ENCODE data around the gene NOS3.

DNA sequence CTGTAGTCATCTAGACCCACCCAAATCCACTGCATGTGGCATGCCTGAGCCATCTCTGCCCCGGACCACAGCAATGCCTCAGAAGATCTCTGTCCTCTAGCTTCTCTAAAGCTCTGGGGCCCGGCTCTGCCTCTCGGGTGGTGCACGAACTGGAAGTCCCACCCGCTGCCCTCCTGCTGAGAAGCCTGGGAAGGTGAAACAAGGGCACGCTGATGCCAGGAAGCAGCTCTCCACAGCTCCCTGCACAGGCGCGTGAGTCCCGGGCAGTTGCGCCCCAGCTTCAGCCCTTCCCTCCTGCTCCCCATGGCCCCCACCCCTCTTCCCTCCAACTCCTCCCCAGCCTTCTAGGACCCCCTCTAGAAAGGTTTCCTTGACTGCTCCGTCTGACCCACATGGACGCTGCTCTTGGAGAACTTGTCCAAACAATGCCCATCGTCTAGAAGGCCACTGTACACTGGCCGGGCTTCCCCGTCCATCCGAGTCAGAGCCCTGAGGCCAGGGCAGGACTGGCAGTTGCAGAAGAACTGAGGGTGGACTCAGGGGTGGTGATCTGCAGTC lies 25.5 kb upstream of the NOS3 start:
- TF ChIP-seq POLR2AphosphoS5 (IDR thresholded peaks at IDR 0.05; ENCODE audit: low read depth) (no peak), ZNF114 (CRISPR knock-in tag; IDR thresholded peaks at IDR 0.05) (no peak), EZH2phosphoT487 (IDR thresholded peaks at IDR 0.05; ENCODE audit: unreplicated experiment) (no peak), EZH2 (IDR thresholded peaks at IDR 0.05; ENCODE audit: low read depth, unreplicated experiment) (no peak), NANOG (IDR thresholded peaks at IDR 0.05; ENCODE audit: borderline replicate concordance) (no peak), CREB1 (CRISPR knock-in tag; IDR thresholded peaks at IDR 0.05; ENCODE audit: low read depth) (no peak), JUNB (IDR thresholded peaks at IDR 0.05; ENCODE audit: unreplicated experiment) (no peak), ZNF331 (CRISPR knock-in tag; IDR thresholded peaks at IDR 0.05; ENCODE audit: low read depth) (no peak), STAT1 (IDR thresholded peaks at IDR 0.05; ENCODE audit: unreplicated experiment) (no peak)
- TF ChIP-seq, protein P1, sequence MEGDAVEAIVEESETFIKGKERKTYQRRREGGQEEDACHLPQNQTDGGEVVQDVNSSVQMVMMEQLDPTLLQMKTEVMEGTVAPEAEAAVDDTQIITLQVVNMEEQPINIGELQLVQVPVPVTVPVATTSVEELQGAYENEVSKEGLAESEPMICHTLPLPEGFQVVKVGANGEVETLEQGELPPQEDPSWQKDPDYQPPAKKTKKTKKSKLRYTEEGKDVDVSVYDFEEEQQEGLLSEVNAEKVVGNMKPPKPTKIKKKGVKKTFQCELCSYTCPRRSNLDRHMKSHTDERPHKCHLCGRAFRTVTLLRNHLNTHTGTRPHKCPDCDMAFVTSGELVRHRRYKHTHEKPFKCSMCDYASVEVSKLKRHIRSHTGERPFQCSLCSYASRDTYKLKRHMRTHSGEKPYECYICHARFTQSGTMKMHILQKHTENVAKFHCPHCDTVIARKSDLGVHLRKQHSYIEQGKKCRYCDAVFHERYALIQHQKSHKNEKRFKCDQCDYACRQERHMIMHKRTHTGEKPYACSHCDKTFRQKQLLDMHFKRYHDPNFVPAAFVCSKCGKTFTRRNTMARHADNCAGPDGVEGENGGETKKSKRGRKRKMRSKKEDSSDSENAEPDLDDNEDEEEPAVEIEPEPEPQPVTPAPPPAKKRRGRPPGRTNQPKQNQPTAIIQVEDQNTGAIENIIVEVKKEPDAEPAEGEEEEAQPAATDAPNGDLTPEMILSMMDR (conservative IDR thresholded peaks at IDR 0.05; ENCODE audit: low read depth in 2 of 2) = no peak
- TF ChIP-seq, protein P2, sequence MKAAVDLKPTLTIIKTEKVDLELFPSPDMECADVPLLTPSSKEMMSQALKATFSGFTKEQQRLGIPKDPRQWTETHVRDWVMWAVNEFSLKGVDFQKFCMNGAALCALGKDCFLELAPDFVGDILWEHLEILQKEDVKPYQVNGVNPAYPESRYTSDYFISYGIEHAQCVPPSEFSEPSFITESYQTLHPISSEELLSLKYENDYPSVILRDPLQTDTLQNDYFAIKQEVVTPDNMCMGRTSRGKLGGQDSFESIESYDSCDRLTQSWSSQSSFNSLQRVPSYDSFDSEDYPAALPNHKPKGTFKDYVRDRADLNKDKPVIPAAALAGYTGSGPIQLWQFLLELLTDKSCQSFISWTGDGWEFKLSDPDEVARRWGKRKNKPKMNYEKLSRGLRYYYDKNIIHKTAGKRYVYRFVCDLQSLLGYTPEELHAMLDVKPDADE (IDR thresholded peaks at IDR 0.05) = no peak
- TF ChIP-seq, protein P3, sequence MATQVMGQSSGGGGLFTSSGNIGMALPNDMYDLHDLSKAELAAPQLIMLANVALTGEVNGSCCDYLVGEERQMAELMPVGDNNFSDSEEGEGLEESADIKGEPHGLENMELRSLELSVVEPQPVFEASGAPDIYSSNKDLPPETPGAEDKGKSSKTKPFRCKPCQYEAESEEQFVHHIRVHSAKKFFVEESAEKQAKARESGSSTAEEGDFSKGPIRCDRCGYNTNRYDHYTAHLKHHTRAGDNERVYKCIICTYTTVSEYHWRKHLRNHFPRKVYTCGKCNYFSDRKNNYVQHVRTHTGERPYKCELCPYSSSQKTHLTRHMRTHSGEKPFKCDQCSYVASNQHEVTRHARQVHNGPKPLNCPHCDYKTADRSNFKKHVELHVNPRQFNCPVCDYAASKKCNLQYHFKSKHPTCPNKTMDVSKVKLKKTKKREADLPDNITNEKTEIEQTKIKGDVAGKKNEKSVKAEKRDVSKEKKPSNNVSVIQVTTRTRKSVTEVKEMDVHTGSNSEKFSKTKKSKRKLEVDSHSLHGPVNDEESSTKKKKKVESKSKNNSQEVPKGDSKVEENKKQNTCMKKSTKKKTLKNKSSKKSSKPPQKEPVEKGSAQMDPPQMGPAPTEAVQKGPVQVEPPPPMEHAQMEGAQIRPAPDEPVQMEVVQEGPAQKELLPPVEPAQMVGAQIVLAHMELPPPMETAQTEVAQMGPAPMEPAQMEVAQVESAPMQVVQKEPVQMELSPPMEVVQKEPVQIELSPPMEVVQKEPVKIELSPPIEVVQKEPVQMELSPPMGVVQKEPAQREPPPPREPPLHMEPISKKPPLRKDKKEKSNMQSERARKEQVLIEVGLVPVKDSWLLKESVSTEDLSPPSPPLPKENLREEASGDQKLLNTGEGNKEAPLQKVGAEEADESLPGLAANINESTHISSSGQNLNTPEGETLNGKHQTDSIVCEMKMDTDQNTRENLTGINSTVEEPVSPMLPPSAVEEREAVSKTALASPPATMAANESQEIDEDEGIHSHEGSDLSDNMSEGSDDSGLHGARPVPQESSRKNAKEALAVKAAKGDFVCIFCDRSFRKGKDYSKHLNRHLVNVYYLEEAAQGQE (IDR thresholded peaks at IDR 0.05; ENCODE audit: unreplicated experiment) = no peak
- TF ChIP-seq, protein P4, sequence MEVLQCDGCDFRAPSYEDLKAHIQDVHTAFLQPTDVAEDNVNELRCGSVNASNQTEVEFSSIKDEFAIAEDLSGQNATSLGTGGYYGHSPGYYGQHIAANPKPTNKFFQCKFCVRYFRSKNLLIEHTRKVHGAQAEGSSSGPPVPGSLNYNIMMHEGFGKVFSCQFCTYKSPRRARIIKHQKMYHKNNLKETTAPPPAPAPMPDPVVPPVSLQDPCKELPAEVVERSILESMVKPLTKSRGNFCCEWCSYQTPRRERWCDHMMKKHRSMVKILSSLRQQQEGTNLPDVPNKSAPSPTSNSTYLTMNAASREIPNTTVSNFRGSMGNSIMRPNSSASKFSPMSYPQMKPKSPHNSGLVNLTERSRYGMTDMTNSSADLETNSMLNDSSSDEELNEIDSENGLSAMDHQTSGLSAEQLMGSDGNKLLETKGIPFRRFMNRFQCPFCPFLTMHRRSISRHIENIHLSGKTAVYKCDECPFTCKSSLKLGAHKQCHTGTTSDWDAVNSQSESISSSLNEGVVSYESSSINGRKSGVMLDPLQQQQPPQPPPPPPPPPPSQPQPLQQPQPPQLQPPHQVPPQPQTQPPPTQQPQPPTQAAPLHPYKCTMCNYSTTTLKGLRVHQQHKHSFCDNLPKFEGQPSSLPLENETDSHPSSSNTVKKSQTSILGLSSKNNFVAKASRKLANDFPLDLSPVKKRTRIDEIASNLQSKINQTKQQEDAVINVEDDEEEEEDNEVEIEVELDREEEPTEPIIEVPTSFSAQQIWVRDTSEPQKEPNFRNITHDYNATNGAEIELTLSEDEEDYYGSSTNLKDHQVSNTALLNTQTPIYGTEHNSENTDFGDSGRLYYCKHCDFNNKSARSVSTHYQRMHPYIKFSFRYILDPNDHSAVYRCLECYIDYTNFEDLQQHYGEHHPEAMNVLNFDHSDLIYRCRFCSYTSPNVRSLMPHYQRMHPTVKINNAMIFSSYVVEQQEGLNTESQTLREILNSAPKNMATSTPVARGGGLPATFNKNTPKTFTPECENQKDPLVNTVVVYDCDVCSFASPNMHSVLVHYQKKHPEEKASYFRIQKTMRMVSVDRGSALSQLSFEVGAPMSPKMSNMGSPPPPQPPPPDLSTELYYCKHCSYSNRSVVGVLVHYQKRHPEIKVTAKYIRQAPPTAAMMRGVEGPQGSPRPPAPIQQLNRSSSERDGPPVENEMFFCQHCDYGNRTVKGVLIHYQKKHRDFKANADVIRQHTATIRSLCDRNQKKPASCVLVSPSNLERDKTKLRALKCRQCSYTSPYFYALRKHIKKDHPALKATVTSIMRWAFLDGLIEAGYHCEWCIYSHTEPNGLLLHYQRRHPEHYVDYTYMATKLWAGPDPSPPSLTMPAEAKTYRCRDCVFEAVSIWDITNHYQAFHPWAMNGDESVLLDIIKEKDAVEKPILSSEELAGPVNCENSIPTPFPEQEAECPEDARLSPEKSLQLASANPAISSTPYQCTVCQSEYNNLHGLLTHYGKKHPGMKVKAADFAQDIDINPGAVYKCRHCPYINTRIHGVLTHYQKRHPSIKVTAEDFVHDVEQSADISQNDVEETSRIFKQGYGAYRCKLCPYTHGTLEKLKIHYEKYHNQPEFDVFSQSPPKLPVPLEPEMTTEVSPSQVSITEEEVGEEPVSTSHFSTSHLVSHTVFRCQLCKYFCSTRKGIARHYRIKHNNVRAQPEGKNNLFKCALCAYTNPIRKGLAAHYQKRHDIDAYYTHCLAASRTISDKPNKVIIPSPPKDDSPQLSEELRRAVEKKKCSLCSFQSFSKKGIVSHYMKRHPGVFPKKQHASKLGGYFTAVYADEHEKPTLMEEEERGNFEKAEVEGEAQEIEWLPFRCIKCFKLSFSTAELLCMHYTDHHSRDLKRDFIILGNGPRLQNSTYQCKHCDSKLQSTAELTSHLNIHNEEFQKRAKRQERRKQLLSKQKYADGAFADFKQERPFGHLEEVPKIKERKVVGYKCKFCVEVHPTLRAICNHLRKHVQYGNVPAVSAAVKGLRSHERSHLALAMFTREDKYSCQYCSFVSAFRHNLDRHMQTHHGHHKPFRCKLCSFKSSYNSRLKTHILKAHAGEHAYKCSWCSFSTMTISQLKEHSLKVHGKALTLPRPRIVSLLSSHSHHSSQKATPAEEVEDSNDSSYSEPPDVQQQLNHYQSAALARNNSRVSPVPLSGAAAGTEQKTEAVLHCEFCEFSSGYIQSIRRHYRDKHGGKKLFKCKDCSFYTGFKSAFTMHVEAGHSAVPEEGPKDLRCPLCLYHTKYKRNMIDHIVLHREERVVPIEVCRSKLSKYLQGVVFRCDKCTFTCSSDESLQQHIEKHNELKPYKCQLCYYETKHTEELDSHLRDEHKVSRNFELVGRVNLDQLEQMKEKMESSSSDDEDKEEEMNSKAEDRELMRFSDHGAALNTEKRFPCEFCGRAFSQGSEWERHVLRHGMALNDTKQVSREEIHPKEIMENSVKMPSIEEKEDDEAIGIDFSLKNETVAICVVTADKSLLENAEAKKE (CRISPR knock-in tag; IDR thresholded peaks at IDR 0.05) = no peak

Data from GM23338 (cell line).